HCT116 (cell line): ENCODE measurements around the gene KLHDC7A. TPM values are rescaled to one million over a fixed set of nuclear protein-coding genes. Genes with fewer than 3 reads are reported as not detected.

Source experiments
- ATAC-seq: fragments of 200-7000 bp; cut with Tn5 transposase; 2 replicates; pipeline ENCODE4 v1.9.1; 2020; ENCODE audit warnings: mild to moderate bottlenecking, moderate library complexity
- BruUV-seq: library from RNA; stranded (reverse); fragments of 400-500 nt; replicated peaks from 2 replicates; lab custom pipeline; 2021; lab: Mats Ljungman, UMichigan
- CTCF ChIA-PET: fragments of 300-600 bp; sonication (Branson Sonifier 250); formaldehyde crosslinking; loops from one replicate; lab custom pipeline; 2021; ENCODE audit warnings: antibody characterized with exemption; lab: Charles Lee
- POLR2A ChIA-PET: fragments of 300-600, 350-600 bp; sonication (Branson Sonifier 250); formaldehyde crosslinking; loops from one replicate; lab custom pipeline; 2021; ENCODE audit warnings: antibody characterized with exemption; lab: Charles Lee
- RAD21 ChIA-PET, 2 experiments: fragments of 300-600 bp; sonication (Branson Sonifier 250); formaldehyde crosslinking; loops; one replicate each; lab custom pipeline; 2023; ENCODE audit warnings: low total read pairs in 2 of 2; ENCODE audit not compliant: uncharacterized antibody in 2 of 2, unreplicated experiment in 2 of 2, low non-redundant PET in 1 of 2; lab: Charles Lee
- DNase-seq: peaks from one replicate; pipeline ENCODE4 v3.0.0-alpha.2; 2010; ENCODE audit warnings: low read depth, low spot score
- H2AFZ ChIP-seq: fragments of 200-600 bp; shearing (Covaris generic), sonication (generic); 2 replicates; pipeline ENCODE4 v1.6.1; 2017; ENCODE audit warnings: low read depth, mixed run types, mixed read lengths, antibody characterized with exemption, low read length; ENCODE audit not compliant: poor library complexity, severe bottlenecking
- H3K27ac ChIP-seq: 2 replicates; pipeline ENCODE4 v1.5.1; 2012; ENCODE audit warnings: low read depth, low read length
- H3K27me3 ChIP-seq: fragments of 200-600 bp; sonication (generic); 2 replicates; pipeline ENCODE4 v1.6.1; 2016; ENCODE audit warnings: mixed run types, low read length, mixed read lengths; ENCODE audit not compliant: insufficient read depth
- H3K36me3 ChIP-seq, 2 experiments: fragments of 200-500 bp in 1 of 2; fragments of 200-600 bp in 1 of 2; sonication (Bioruptor generic) in 1 of 2; sonication (generic) in 1 of 2; 2 replicates each; pipeline versions ENCODE4 v1.5.1 to v1.6.1; 2014 to 2016; ENCODE audit warnings: low read length in 2 of 2, inconsistent platforms in 1 of 2, mixed read lengths in 1 of 2, mixed run types in 1 of 2; ENCODE audit not compliant: insufficient read depth in 2 of 2, control insufficient read depth in 1 of 2
- H3K4me1 ChIP-seq, 2 experiments: fragments of 200-600 bp in 1 of 2; sonication (generic) in 1 of 2; 2 replicates each; pipeline versions ENCODE4 v1.5.1 to v1.6.1; 2012 to 2017; ENCODE audit warnings: low read length in 2 of 2, inconsistent platforms in 1 of 2, mild to moderate bottlenecking in 1 of 2, mixed read lengths in 1 of 2, mixed run types in 1 of 2, moderate library complexity in 1 of 2; ENCODE audit not compliant: insufficient read depth in 2 of 2, control insufficient read depth in 1 of 2
- H3K4me2 ChIP-seq: fragments of 200-600 bp; sonication (generic); 2 replicates; pipeline ENCODE4 v1.6.1; 2017; ENCODE audit warnings: mixed run types, low read length, mixed read lengths
- H3K4me3 ChIP-seq, 2 experiments: fragments of 200-600 bp in 1 of 2; sonication (generic) in 1 of 2; replicated peaks in 1 of 2; 2 replicates each; pipeline ENCODE4 v1.5.1; 2011 to 2016; ENCODE audit warnings: low read length in 2 of 2, control low read depth in 1 of 2, low read depth in 1 of 2, mild to moderate bottlenecking in 1 of 2, mixed read lengths in 1 of 2, mixed run types in 1 of 2
- H3K79me2 ChIP-seq: fragments of 200-600 bp; sonication (generic); 2 replicates; pipeline ENCODE4 v1.6.1; 2017; ENCODE audit warnings: mild to moderate bottlenecking, mixed run types, low read length, moderate library complexity, mixed read lengths; ENCODE audit not compliant: insufficient read depth
- H3K9ac ChIP-seq: fragments of 200-600 bp; sonication (generic); 2 replicates; pipeline ENCODE4 v1.6.1; 2016; ENCODE audit warnings: low read length, mixed read lengths
- H3K9me2 ChIP-seq: fragments of 200-600 bp; sonication (generic), shearing (Covaris generic); 2 replicates; pipeline ENCODE4 v1.6.1; 2017; ENCODE audit warnings: mixed run types, mild to moderate bottlenecking, moderate library complexity; ENCODE audit not compliant: insufficient read depth
- H3K9me3 ChIP-seq, 2 experiments: fragments of 200-500 bp in 1 of 2; fragments of 200-600 bp in 1 of 2; sonication (Bioruptor generic) in 1 of 2; sonication (generic) in 1 of 2; 2 replicates each; pipeline ENCODE4 v1.6.1; 2014 to 2017; ENCODE audit warnings: low read length in 2 of 2, mixed read lengths in 2 of 2, inconsistent platforms in 1 of 2, low read depth in 1 of 2, mild to moderate bottlenecking in 1 of 2, mixed run types in 1 of 2, moderate library complexity in 1 of 2; ENCODE audit not compliant: control insufficient read depth in 1 of 2, insufficient read depth in 1 of 2
- H4K20me1 ChIP-seq: fragments of 200-600 bp; sonication (generic), shearing (Covaris generic); 2 replicates; pipeline ENCODE4 v1.6.1; 2017; ENCODE audit warnings: mixed run types, mild to moderate bottlenecking, moderate library complexity; ENCODE audit not compliant: insufficient read depth
- CBX3 ChIP-seq: IDR thresholded peaks from 2 replicates; pipeline ENCODE4 v1.6.1; 2012; ENCODE audit warnings: low read depth
- CEBPB ChIP-seq: IDR thresholded peaks from 2 replicates; pipeline ENCODE4 v1.6.1; 2012; ENCODE audit warnings: low read depth
- CTCF ChIP-seq, 3 experiments: fragments of 200-600 bp in 1 of 3; sonication (generic) in 1 of 3; IDR thresholded peaks in 2 of 3; conservative IDR thresholded peaks in 1 of 3; 2 replicates each; pipeline ENCODE4 v1.5.1; 2012 to 2017; ENCODE audit warnings: low read depth in 2 of 3, low read length in 2 of 3, antibody characterized with exemption in 1 of 3, borderline replicate concordance in 1 of 3, control low read depth in 1 of 3, mild to moderate bottlenecking in 1 of 3, mixed read lengths in 1 of 3, mixed run types in 1 of 3, moderate library complexity in 1 of 3; ENCODE audit not compliant: insufficient read depth in 1 of 3
- EGR1 ChIP-seq: IDR thresholded peaks from 2 replicates; pipeline ENCODE4 v1.6.1; 2012; ENCODE audit warnings: low read depth
- EZH2 ChIP-seq: fragments of 200-600 bp; sonication (generic); IDR thresholded peaks from 2 replicates; pipeline ENCODE4 v1.6.1; 2017; ENCODE audit warnings: antibody characterized with exemption, mixed run types
- EZH2phosphoT487 ChIP-seq: fragments of 200-600 bp; IDR thresholded peaks from 2 replicates; pipeline ENCODE4 v1.6.1; 2018; ENCODE audit warnings: antibody characterized with exemption, borderline replicate concordance
- FOSL1 ChIP-seq: IDR thresholded peaks from 2 replicates; pipeline ENCODE4 v1.6.1; 2012; ENCODE audit warnings: low read depth
- POLR2AphosphoS5 ChIP-seq: IDR thresholded peaks from 2 replicates; pipeline ENCODE4 v1.6.1; 2011; ENCODE audit warnings: mild to moderate bottlenecking, low read depth, low read length, moderate library complexity
- RAD21 ChIP-seq: IDR thresholded peaks from 2 replicates; pipeline ENCODE4 v1.6.1; 2012; ENCODE audit warnings: low read depth, mild to moderate bottlenecking
- SP1 ChIP-seq: IDR thresholded peaks from 2 replicates; pipeline ENCODE4 v1.6.1; 2012; ENCODE audit warnings: low read depth
- SRF ChIP-seq: IDR thresholded peaks from 2 replicates; pipeline ENCODE4 v1.6.1; 2012; ENCODE audit warnings: low read depth
- TCF7L2 ChIP-seq: IDR thresholded peaks from 2 replicates; pipeline ENCODE4 v1.7.0; 2011; ENCODE audit warnings: borderline replicate concordance, inconsistent platforms; ENCODE audit not compliant: insufficient read depth, insufficient read length; ENCODE audit errors: extremely low read depth
- intact Hi-C: fragments of 100-400 bp; cut with micrococcal nuclease; formaldehyde crosslinking; loops from 2 replicates; pipeline ENCODE4 v1.10.0; 2022
- total RNA-seq: library from RNA; stranded (reverse); gene quantifications from one replicate; pipeline ENCODE4 v1.2.1, GENCODE V29; 2021; ENCODE audit not compliant: unreplicated experiment
- TF ChIP-seq, protein P1 (sequence below): IDR thresholded peaks from 2 replicates; pipeline ENCODE4 v1.6.1; 2012; ENCODE audit warnings: low read depth

The KLHDC7A gene
- total RNA-seq, 1 experiment from 2014 or later: 0.30 TPM

DNA sequence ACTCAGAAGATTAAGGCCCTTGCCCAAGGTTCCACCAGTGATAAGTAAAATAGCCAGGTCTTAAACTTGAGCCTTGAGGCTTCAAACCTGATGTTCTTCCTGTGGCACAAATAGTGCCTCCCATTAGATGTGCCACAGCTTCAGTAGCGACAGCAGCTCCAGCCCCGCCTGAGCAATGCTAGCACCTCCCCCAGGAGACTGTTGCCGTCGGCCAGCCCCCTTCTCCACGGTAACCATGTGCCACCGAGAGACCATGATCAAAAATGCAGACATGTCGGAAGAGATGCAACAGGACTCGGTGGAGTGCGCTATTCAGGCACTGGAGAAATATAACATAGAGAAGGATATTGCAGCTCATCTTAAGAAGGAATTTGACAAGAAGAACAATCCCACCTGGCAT, 32.2 kb downstream of the KLHDC7A start:
- H4K20me1 ChIP-seq: no peaks in the 10 kb centered on the region
- no peak overlapping the region for H2AFZ ChIP-seq
- no peak overlapping the region for H3K27ac ChIP-seq
- ChIA-PET POLR2A (no interaction called here), CTCF (no interaction called here), RAD21 (interaction anchor here in 1 of 2 experiments (0.7 kb wide), 1 partner anchor 199 kb away, joined by 3 read pairs; no protein-coding TSS in a partner anchor)
- no TSS peak for BruUV-seq
- H3K9me2 ChIP-seq: no peaks in the 10 kb centered on the region
- H3K4me3 ChIP-seq: no peak overlapping the region
- no peak overlapping the region for H3K4me2 ChIP-seq
- no peaks in the 10 kb centered on the region for H3K79me2 ChIP-seq
- H3K36me3 ChIP-seq: no peaks in the 10 kb centered on the region
- no peak overlapping the region for H3K9ac ChIP-seq
- TF ChIP-seq SRF (no peak), CBX3 (no peak), SP1 (no peak), TCF7L2 (no peak), FOSL1 (no peak)
- TF ChIP-seq, protein P1, sequence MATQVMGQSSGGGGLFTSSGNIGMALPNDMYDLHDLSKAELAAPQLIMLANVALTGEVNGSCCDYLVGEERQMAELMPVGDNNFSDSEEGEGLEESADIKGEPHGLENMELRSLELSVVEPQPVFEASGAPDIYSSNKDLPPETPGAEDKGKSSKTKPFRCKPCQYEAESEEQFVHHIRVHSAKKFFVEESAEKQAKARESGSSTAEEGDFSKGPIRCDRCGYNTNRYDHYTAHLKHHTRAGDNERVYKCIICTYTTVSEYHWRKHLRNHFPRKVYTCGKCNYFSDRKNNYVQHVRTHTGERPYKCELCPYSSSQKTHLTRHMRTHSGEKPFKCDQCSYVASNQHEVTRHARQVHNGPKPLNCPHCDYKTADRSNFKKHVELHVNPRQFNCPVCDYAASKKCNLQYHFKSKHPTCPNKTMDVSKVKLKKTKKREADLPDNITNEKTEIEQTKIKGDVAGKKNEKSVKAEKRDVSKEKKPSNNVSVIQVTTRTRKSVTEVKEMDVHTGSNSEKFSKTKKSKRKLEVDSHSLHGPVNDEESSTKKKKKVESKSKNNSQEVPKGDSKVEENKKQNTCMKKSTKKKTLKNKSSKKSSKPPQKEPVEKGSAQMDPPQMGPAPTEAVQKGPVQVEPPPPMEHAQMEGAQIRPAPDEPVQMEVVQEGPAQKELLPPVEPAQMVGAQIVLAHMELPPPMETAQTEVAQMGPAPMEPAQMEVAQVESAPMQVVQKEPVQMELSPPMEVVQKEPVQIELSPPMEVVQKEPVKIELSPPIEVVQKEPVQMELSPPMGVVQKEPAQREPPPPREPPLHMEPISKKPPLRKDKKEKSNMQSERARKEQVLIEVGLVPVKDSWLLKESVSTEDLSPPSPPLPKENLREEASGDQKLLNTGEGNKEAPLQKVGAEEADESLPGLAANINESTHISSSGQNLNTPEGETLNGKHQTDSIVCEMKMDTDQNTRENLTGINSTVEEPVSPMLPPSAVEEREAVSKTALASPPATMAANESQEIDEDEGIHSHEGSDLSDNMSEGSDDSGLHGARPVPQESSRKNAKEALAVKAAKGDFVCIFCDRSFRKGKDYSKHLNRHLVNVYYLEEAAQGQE: no peak
- TF ChIP-seq, all 23 proteins: peak for 0
- ATAC-seq (peak; percentile 42; the same call in 1 of the 2 replicates), DNase-seq (no peak)
- intact Hi-C loops: no loop called here
- Histone ChIP-seq H3K9me3 (peaks cover 4% of the 10 kb centered on the region in 2 experiments; a peak in 2 of 4 replicates), H3K27me3 (peaks cover 11% of the 10 kb centered on the region; the same call in 1 of the 2 replicates), H3K4me1 (no peaks in the 10 kb centered on the region)

GRCh38 chr1:18513995-18514394, 33.3 kb downstream of the KLHDC7A start:
- peaks cover 4% of the 10 kb centered on the region in 2 experiments; a peak in 2 of 4 replicates for H3K9me3 ChIP-seq
- H3K27ac ChIP-seq: no peak overlapping the region
- no peak overlapping the region for H3K4me2 ChIP-seq
- intact Hi-C loops: no loop called here
- no peaks in the 10 kb centered on the region for H3K9me2 ChIP-seq
- ATAC-seq (no peak), DNase-seq (no peak)
- H3K27me3 ChIP-seq: peaks cover 11% of the 10 kb centered on the region; the same call in 1 of the 2 replicates
- ChIA-PET RAD21 (no interaction called here), CTCF (no interaction called here), POLR2A (no interaction called here)
- no peak overlapping the region for H3K9ac ChIP-seq
- no peaks in the 10 kb centered on the region for H3K36me3 ChIP-seq
- H3K4me3 ChIP-seq: no peak overlapping the region
- H3K79me2 ChIP-seq: no peaks in the 10 kb centered on the region
- BruUV-seq: no TSS peak
- H3K4me1 ChIP-seq: no peaks in the 10 kb centered on the region
- H4K20me1 ChIP-seq: no peaks in the 10 kb centered on the region
- no peak overlapping the region for H2AFZ ChIP-seq
- TF ChIP-seq SP1 (no peak), EGR1 (no peak), EZH2 (no peak), CTCF (IDR thresholded peaks at IDR 0.05 in 2 of 3, conservative IDR thresholded peaks at IDR 0.05 in 1 of 3; ENCODE audit: borderline replicate concordance in 1 of 3, insufficient read depth in 1 of 3, low read depth in 2 of 3, low read length in 2 of 3) (no peak), RAD21 (no peak), EZH2phosphoT487 (no peak), POLR2AphosphoS5 (no peak), CEBPB (no peak)
